Measurements from ENCODE around the gene IPO4. TPM values are rescaled to one million over a fixed set of nuclear protein-coding genes. Genes with fewer than 3 reads are reported as not detected.

IPO4 gene
- total RNA-seq, 6 experiments from 2014 or later: 17.9 to 44.0 (median 23.0) TPM

GRCh38 chr14:24232645-24233537 lies 44.3 kb upstream of the IPO4 start, which contains the start of gene GMPR2:
Gene GMPR2 (plus strand): TSS chr14:24232929. CDS start chr14:24233254, 325 bp downstream.
- intact Hi-C loops (cut with DNase I): no loop called here
- peak in 1 of 3 donors; percentile 63 for DNase-seq
- H3K4me3 ChIP-seq: peak within 1 kb of the TSS; percentile 81 to 97 (median 95)
- peaks cover 0 to 39% (median 8%) of the 10 kb centered on the region in 4 donors for H3K4me1 ChIP-seq
- H3K36me3 ChIP-seq: peaks cover 0 to 25% (median 15%) of the 10 kb centered on the region in 4 donors
- peak within 1 kb of the TSS; percentile 74 to 85 (median 76) for H3K27ac ChIP-seq
- TF ChIP-seq, protein P1, sequence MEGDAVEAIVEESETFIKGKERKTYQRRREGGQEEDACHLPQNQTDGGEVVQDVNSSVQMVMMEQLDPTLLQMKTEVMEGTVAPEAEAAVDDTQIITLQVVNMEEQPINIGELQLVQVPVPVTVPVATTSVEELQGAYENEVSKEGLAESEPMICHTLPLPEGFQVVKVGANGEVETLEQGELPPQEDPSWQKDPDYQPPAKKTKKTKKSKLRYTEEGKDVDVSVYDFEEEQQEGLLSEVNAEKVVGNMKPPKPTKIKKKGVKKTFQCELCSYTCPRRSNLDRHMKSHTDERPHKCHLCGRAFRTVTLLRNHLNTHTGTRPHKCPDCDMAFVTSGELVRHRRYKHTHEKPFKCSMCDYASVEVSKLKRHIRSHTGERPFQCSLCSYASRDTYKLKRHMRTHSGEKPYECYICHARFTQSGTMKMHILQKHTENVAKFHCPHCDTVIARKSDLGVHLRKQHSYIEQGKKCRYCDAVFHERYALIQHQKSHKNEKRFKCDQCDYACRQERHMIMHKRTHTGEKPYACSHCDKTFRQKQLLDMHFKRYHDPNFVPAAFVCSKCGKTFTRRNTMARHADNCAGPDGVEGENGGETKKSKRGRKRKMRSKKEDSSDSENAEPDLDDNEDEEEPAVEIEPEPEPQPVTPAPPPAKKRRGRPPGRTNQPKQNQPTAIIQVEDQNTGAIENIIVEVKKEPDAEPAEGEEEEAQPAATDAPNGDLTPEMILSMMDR (IDR thresholded peaks at IDR 0.05): no peak
- TF ChIP-seq POLR2A (IDR thresholded peaks at IDR 0.05): no peak
- no peaks in the 10 kb centered on the region for H3K9me3 ChIP-seq
- H3K27me3 ChIP-seq: no peaks in the 10 kb centered on the region
- ATAC-seq: peak; percentile 64 to 77 (median 69)
- WGBS (ENCODE audit: insufficient coverage, low coverage, low lambda C conversion rate, missing lambda C conversion rate): 3% methylated on average over 33 of the region's 38 CpGs

- TF ChIP-seq POLR2A (IDR thresholded peaks at IDR 0.05): peak; percentile 33
- TF ChIP-seq, protein P1 (IDR thresholded peaks at IDR 0.05): no peak
- DNase-seq: peak; percentile 91 to 93 (median 93)
- H3K27ac ChIP-seq: peak within 1 kb of the TSS; percentile 74 to 85 (median 76)
- WGBS (ENCODE audit: insufficient coverage, low coverage, low lambda C conversion rate, missing lambda C conversion rate): under 1% methylated on average over 17 of the region's 30 CpGs
- peak; percentile 87 to 94 (median 92) for ATAC-seq
- H3K36me3 ChIP-seq: peaks cover 2 to 23% (median 12%) of the 10 kb centered on the region in 4 donors
- intact Hi-C loops (cut with DNase I): no loop called here
- H3K4me3 ChIP-seq: peak within 1 kb of the TSS; percentile 81 to 97 (median 95)
- H3K27me3 ChIP-seq: no peaks in the 10 kb centered on the region
- peaks cover 0 to 39% (median 8%) of the 10 kb centered on the region in 4 donors for H3K4me1 ChIP-seq
- no peaks in the 10 kb centered on the region for H3K9me3 ChIP-seq
These were observed 43.6 kb upstream of the IPO4 start, which contains the start of gene NEDD8 for GRCh38 chr14:24232121-24232644. Gene NEDD8 (minus strand): TSS chr14:24232367. CDS start chr14:24232267, 100 bp downstream.

- no peaks in the 10 kb centered on the region for H3K27me3 ChIP-seq
- peak overlapping the region; percentile 74 to 85 (median 76) for H3K27ac ChIP-seq
- H3K36me3 ChIP-seq: peaks cover 0 to 16% (median 7%) of the 10 kb centered on the region in 4 donors
- peaks cover 0 to 39% (median 8%) of the 10 kb centered on the region in 4 donors for H3K4me1 ChIP-seq
- peak overlapping the region; percentile 81 to 97 (median 95) for H3K4me3 ChIP-seq
- 5% methylated on average over 21 of the region's 23 CpGs for WGBS (ENCODE audit: insufficient coverage, low coverage, low lambda C conversion rate, missing lambda C conversion rate)
- intact Hi-C loops (cut with DNase I): no loop called here
- ATAC-seq: peak in 1 of 4 donors; percentile 1
- no peak for DNase-seq
- no peaks in the 10 kb centered on the region for H3K9me3 ChIP-seq
- TF ChIP-seq, protein P1 (IDR thresholded peaks at IDR 0.05): no peak
These were observed 42.9 kb upstream of the IPO4 start for GRCh38 chr14:24231263-24232120.

- H3K4me1 ChIP-seq: peaks cover 0 to 29% (median 7%) of the 10 kb centered on the region in 4 donors
These were observed 40.3 kb upstream of the IPO4 start for GRCh38 chr14:24228902-24229301.

More at GRCh38 chr14:24228902-24229301, 40.3 kb upstream of the IPO4 start:
- DNase-seq (peak in 1 of 3 donors; percentile 15), ATAC-seq (no peak)
- no peak for TF ChIP-seq POLR2A (IDR thresholded peaks at IDR 0.05)
- TF ChIP-seq, protein P1 (IDR thresholded peaks at IDR 0.05): no peak
- no peaks in the 10 kb centered on the region for H3K27me3 ChIP-seq
- no peak overlapping the region for H3K4me3 ChIP-seq
- H3K9me3 ChIP-seq: no peaks in the 10 kb centered on the region
- 21% methylated on average over 1 of the region's 1 CpG for WGBS (ENCODE audit: insufficient coverage, low coverage, low lambda C conversion rate, missing lambda C conversion rate)
- H3K36me3 ChIP-seq: peaks cover 0 to 5% (median under 1%) of the 10 kb centered on the region in 4 donors
- intact Hi-C loops (cut with DNase I): no loop called here
- H3K27ac ChIP-seq: no peak overlapping the region

All from right lobe of liver (tissue), 6 donors.